Thyroid gland (tissue), 4 donors: Measurements from ENCODE around the gene BDNF.

Experiments used
- CTCF ChIP-seq, 6 experiments: fragments of 200-600 bp in 3 of 6; fragments of 450-650 bp in 3 of 6; sonication (generic) in 3 of 6; IDR thresholded peaks; one replicate each; pipeline ENCODE4 v1.5.1; 2016 to 2019; ENCODE audit warnings: antibody characterized with exemption in 6 of 6, mild to moderate bottlenecking in 2 of 6, inconsistent platforms in 1 of 6, moderate library complexity in 1 of 6
- POLR2A ChIP-seq, 2 donors: fragments of 450-650 bp; IDR thresholded peaks; one replicate each; pipeline ENCODE4 v1.6.1; 2017; ENCODE audit warnings: antibody characterized with exemption in 2 of 2, mild to moderate bottlenecking in 2 of 2, moderate library complexity in 1 of 2

- TF ChIP-seq CTCF (IDR thresholded peaks at IDR 0.05) (peak in 1 of 6 experiments; percentile 3), POLR2A (IDR thresholded peaks at IDR 0.05) (no peak)
Measured at GRCh38 chr11:27717377-27717776, 17.1 kb upstream of the BDNF start.
